DND-41 (cell line): Measurements from ENCODE around the gene OR8H1.

Source experiments
- ATAC-seq: fragments of 200-7000 bp; cut with Tn5 transposase; 3 replicates; pipeline ENCODE4 v1.9.1; 2021; ENCODE audit warnings: low read depth; ENCODE audit not compliant: insufficient read depth
- DNase-seq: peaks from one replicate; pipeline ENCODE4 v3.0.0-alpha.2; 2020
- H2AFZ ChIP-seq: 2 replicates; pipeline ENCODE4 v1.6.0; 2012; ENCODE audit warnings: low read depth, low read length
- H3K27ac ChIP-seq: 2 replicates; pipeline ENCODE4 v1.5.1; 2012; ENCODE audit warnings: low read length, inconsistent platforms
- H3K27me3 ChIP-seq: fragments of 200-600 bp; sonication (generic); 2 replicates; pipeline ENCODE4 v1.6.0; 2012; ENCODE audit warnings: low read length, mild to moderate bottlenecking, inconsistent platforms; ENCODE audit not compliant: insufficient read depth, poor library complexity
- H3K36me3 ChIP-seq: 2 replicates; pipeline ENCODE4 v1.5.1; 2012; ENCODE audit warnings: low read length, inconsistent platforms; ENCODE audit not compliant: insufficient read depth
- H3K4me1 ChIP-seq: 2 replicates; pipeline ENCODE4 v1.5.1; 2012; ENCODE audit warnings: mild to moderate bottlenecking, low read length; ENCODE audit not compliant: insufficient read depth
- H3K4me2 ChIP-seq: 2 replicates; pipeline ENCODE4 v1.6.0; 2012; ENCODE audit warnings: mild to moderate bottlenecking, moderate library complexity, low read length, inconsistent platforms; ENCODE audit not compliant: insufficient read depth
- H3K4me3 ChIP-seq, 2 experiments: fragments of 200-600 bp in 1 of 2; shearing (Covaris generic) in 1 of 2; 2 replicates each; pipeline ENCODE4 v1.5.1; 2012 to 2016; ENCODE audit warnings: inconsistent platforms in 2 of 2, low read length in 2 of 2, mild to moderate bottlenecking in 2 of 2, low read depth in 1 of 2, moderate library complexity in 1 of 2
- H3K79me2 ChIP-seq: 2 replicates; pipeline ENCODE4 v1.6.0; 2012; ENCODE audit warnings: low read length, inconsistent platforms; ENCODE audit not compliant: insufficient read depth
- H3K9ac ChIP-seq: 2 replicates; pipeline ENCODE4 v1.6.0; 2012; ENCODE audit warnings: low read depth, mild to moderate bottlenecking, inconsistent platforms, low read length, moderate library complexity
- H3K9me3 ChIP-seq: 2 replicates; pipeline ENCODE4 v1.5.1; 2012; ENCODE audit warnings: low read length, moderate library complexity, mild to moderate bottlenecking, inconsistent platforms; ENCODE audit not compliant: insufficient read depth, severe bottlenecking
- H4K20me1 ChIP-seq: 2 replicates; pipeline ENCODE4 v1.6.0; 2012; ENCODE audit warnings: low read length; ENCODE audit not compliant: insufficient read depth
- EZH2 ChIP-seq: IDR thresholded peaks from 3 replicates; pipeline ENCODE4 v1.6.1; 2012; ENCODE audit warnings: borderline replicate concordance, low read depth, mild to moderate bottlenecking, moderate library complexity, low read length, inconsistent platforms; ENCODE audit not compliant: severe bottlenecking
- TF ChIP-seq, protein P1 (sequence below): IDR thresholded peaks from 2 replicates; pipeline ENCODE4 v1.5.1; 2012; ENCODE audit warnings: borderline replicate concordance, low read length, moderate library complexity, mild to moderate bottlenecking; ENCODE audit not compliant: poor library complexity, severe bottlenecking; ENCODE audit errors: extremely low read depth

The OR8H1 gene

GRCh38 chr11:56331861-56332491 lies 39.9 kb upstream of the OR8H1 start:
- no peak overlapping the region for H3K9ac ChIP-seq
- no peaks in the 10 kb centered on the region for H3K36me3 ChIP-seq
- H2AFZ ChIP-seq, result no peak overlapping the region
- TF ChIP-seq, protein P1, sequence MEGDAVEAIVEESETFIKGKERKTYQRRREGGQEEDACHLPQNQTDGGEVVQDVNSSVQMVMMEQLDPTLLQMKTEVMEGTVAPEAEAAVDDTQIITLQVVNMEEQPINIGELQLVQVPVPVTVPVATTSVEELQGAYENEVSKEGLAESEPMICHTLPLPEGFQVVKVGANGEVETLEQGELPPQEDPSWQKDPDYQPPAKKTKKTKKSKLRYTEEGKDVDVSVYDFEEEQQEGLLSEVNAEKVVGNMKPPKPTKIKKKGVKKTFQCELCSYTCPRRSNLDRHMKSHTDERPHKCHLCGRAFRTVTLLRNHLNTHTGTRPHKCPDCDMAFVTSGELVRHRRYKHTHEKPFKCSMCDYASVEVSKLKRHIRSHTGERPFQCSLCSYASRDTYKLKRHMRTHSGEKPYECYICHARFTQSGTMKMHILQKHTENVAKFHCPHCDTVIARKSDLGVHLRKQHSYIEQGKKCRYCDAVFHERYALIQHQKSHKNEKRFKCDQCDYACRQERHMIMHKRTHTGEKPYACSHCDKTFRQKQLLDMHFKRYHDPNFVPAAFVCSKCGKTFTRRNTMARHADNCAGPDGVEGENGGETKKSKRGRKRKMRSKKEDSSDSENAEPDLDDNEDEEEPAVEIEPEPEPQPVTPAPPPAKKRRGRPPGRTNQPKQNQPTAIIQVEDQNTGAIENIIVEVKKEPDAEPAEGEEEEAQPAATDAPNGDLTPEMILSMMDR, result no peak
- no peak for TF ChIP-seq EZH2
- no peaks in the 10 kb centered on the region for H3K27me3 ChIP-seq
- DNase-seq, result no peak
- no peaks in the 10 kb centered on the region for H4K20me1 ChIP-seq
- no peak overlapping the region for H3K4me2 ChIP-seq
- no peaks in the 10 kb centered on the region for H3K79me2 ChIP-seq
- H3K4me1 ChIP-seq, result no peaks in the 10 kb centered on the region
- no peak for ATAC-seq
- H3K9me3 ChIP-seq, result no peaks in the 10 kb centered on the region
- no peak overlapping the region for H3K27ac ChIP-seq
- no peak overlapping the region for H3K4me3 ChIP-seq

GRCh38 chr11:56314844-56315243 lies 22.8 kb upstream of the OR8H1 start, which contains the start of gene OR8K3:
TSS of gene OR8K3 (plus strand) at chr11:56315144. CDS start at chr11:56318307, 3,163 bp downstream.
- Histone ChIP-seq H3K4me3 (no peak within 1 kb of the TSS), H3K79me2 (no peaks in the 10 kb centered on the region), H3K36me3 (no peaks in the 10 kb centered on the region), H3K4me2 (no peak within 1 kb of the TSS), H3K4me1 (no peaks in the 10 kb centered on the region), H2AFZ (no peak within 1 kb of the TSS), H3K27me3 (no peaks in the 10 kb centered on the region), H3K9me3 (no peaks in the 10 kb centered on the region), H3K9ac (no peak within 1 kb of the TSS), H4K20me1 (no peaks in the 10 kb centered on the region), H3K27ac (no peak within 1 kb of the TSS)
- TF ChIP-seq, protein P1, result no peak
- TF ChIP-seq EZH2, result no peak
- no peak for ATAC-seq
- DNase-seq, result no peak

- Histone ChIP-seq H3K27me3 (no peaks in the 10 kb centered on the region), H3K27ac (no peak overlapping the region), H3K4me1 (no peaks in the 10 kb centered on the region), H3K9ac (no peak overlapping the region), H3K4me3 (no peak overlapping the region), H3K9me3 (no peaks in the 10 kb centered on the region), H3K36me3 (no peaks in the 10 kb centered on the region), H4K20me1 (no peaks in the 10 kb centered on the region), H2AFZ (no peak overlapping the region), H3K4me2 (no peak overlapping the region), H3K79me2 (no peaks in the 10 kb centered on the region)
- no peak for ATAC-seq
- DNase-seq, result no peak
- TF ChIP-seq, protein P1, result no peak
- TF ChIP-seq EZH2, result no peak
These were observed 15.8 kb upstream of the OR8H1 start for GRCh38 chr11:56307836-56308235.
